WERI-Rb-1 (cell line): ENCODE results near the gene RADIL.

ENCODE experiments used
- DNase-seq: peaks from one replicate; pipeline ENCODE4 v3.0.0-alpha.2; 2020
- H3K27ac ChIP-seq: fragments of 250-450 bp; sonication (Bioruptor Pico); 2 replicates; pipeline ENCODE4 v1.5.1; 2020; ENCODE audit warnings: mild to moderate bottlenecking, moderate library complexity
- H3K27me3 ChIP-seq: fragments of 250-450 bp; sonication (Bioruptor Pico); 2 replicates; pipeline ENCODE4 v1.5.1; 2021; ENCODE audit warnings: mild to moderate bottlenecking, low read depth, moderate library complexity; ENCODE audit not compliant: insufficient read depth, severe bottlenecking
- H3K36me3 ChIP-seq: fragments of 250-450 bp; sonication (Bioruptor Pico); 2 replicates; pipeline ENCODE4 v1.5.1; 2020; ENCODE audit warnings: mild to moderate bottlenecking, moderate library complexity
- H3K4me3 ChIP-seq: 2 replicates; pipeline ENCODE4 v1.5.1; 2011; ENCODE audit warnings: low read depth, mild to moderate bottlenecking, control low read depth, low read length
- H3K9me3 ChIP-seq: fragments of 250-450 bp; sonication (Bioruptor Pico); 2 replicates; pipeline ENCODE4 v1.5.1; 2021; ENCODE audit warnings: mild to moderate bottlenecking, moderate library complexity; ENCODE audit not compliant: severe bottlenecking
- CTCF ChIP-seq: IDR thresholded peaks from 2 replicates; pipeline ENCODE4 v1.5.1; 2011; ENCODE audit warnings: low read depth, mild to moderate bottlenecking, control low read depth, inconsistent platforms, low read length

The RADIL gene

GRCh38 chr7:4879396-4880081, 4.0 kb downstream of the RADIL start:
- Histone ChIP-seq H3K4me3 (no peak overlapping the region), H3K36me3 (peaks cover 45% of the 10 kb centered on the region), H3K27ac (no peak overlapping the region), H3K27me3 (no peaks in the 10 kb centered on the region), H3K9me3 (no peaks in the 10 kb centered on the region)
- TF ChIP-seq CTCF, result no peak
- DNase-seq, result no peak

GRCh38 chr7:4878336-4879335, 4.9 kb downstream of the RADIL start:
- H3K9me3 ChIP-seq, result no peaks in the 10 kb centered on the region
- no peak overlapping the region for H3K27ac ChIP-seq
- no peaks in the 10 kb centered on the region for H3K27me3 ChIP-seq
- H3K4me3 ChIP-seq, result no peak overlapping the region
- no peak for DNase-seq
- no peak for TF ChIP-seq CTCF
- H3K36me3 ChIP-seq, result peaks cover 47% of the 10 kb centered on the region

GRCh38 chr7:4876586-4876985, 6.9 kb downstream of the RADIL start:
- Histone ChIP-seq H3K9me3 (no peaks in the 10 kb centered on the region), H3K27ac (no peak overlapping the region), H3K27me3 (no peaks in the 10 kb centered on the region), H3K4me3 (no peak overlapping the region), H3K36me3 (peaks cover 53% of the 10 kb centered on the region)
- DNase-seq, result no peak
- no peak for TF ChIP-seq CTCF

- Histone ChIP-seq H3K36me3 (peaks cover 51% of the 10 kb centered on the region), H3K9me3 (no peaks in the 10 kb centered on the region), H3K27ac (no peak overlapping the region), H3K4me3 (no peak overlapping the region), H3K27me3 (no peaks in the 10 kb centered on the region)
- no peak for DNase-seq
- TF ChIP-seq CTCF, result no peak
These were observed 8.1 kb downstream of the RADIL start for GRCh38 chr7:4875391-4875790.

- no peak for TF ChIP-seq CTCF
- H3K36me3 ChIP-seq, result peaks cover 42% of the 10 kb centered on the region
- H3K4me3 ChIP-seq, result no peak overlapping the region
- H3K27me3 ChIP-seq, result no peaks in the 10 kb centered on the region
- DNase-seq, result no peak
- no peak overlapping the region for H3K27ac ChIP-seq
- H3K9me3 ChIP-seq, result no peaks in the 10 kb centered on the region
These were observed 10.2 kb downstream of the RADIL start for GRCh38 chr7:4873071-4873944.
